ENCODE measurements around the gene TPX2. TPM values are rescaled to one million over a fixed set of nuclear protein-coding genes. Genes with fewer than 3 reads are reported as not detected.

Gene TPX2
- polyA plus RNA-seq, 1 donor (not counting 4 experiments of a cell fraction or from before 2014, with no cell fraction given), result 31.5 TPM

DNA sequence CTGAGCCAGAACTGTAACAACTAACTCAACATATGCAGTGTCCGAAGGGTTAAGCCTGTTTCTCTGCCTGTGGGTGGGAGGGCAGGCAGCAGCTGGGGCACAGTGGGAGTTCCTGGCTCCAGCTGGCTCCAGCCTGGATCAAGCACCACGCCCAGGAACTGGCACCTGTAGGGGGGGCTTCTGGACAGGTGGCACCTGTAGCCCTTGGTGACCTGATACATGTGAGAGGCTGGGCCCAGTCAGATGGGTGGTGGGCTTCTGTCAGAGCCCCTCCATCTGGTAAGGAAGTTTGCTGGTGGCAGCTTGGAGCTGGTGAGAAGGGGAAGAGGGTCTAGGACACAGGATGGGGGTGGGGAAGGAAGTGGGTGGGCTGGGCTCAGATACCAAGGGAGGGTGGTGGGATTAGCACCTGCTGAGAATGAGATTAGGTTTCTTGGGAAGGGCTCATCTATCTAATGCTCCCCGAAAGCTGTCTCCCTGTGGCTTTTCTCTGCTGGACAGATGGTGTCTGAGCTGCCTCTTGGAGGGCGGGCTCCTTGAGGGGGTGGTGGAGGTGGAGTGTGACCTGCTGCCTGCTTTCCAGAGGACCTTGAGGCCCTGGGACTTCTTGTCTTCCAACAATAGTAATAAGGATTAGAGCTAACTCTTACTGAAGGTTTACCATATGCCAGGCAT, 45.0 kb upstream of the TPX2 start:
- Histone ChIP-seq H3K4me3 (ENCODE audit: control insufficient read depth in 2 of 3, extremely low read depth in 1 of 3, insufficient read depth in 2 of 3, low read depth in 1 of 3, low read length in 3 of 3) (no peak overlapping the region), H3K4me1 (ENCODE audit: control insufficient read depth, extremely low read depth, insufficient read depth, low read length) (peaks cover 35% of the 10 kb centered on the region), H3K4me2 (ENCODE audit: control insufficient read depth, extremely low read depth, insufficient read depth, low read depth, low read length) (no peak overlapping the region), H3K9me3 (ENCODE audit: control insufficient read depth, low read depth, low read length) (no peaks in the 10 kb centered on the region), H3K9ac (ENCODE audit: control insufficient read depth, extremely low read depth, insufficient read depth, low read length) (no peak overlapping the region), H3K79me2 (ENCODE audit: control insufficient read depth, insufficient read depth, low read length) (peaks cover 91% of the 10 kb centered on the region), H4K20me1 (ENCODE audit: control insufficient read depth, extremely low read depth, insufficient read depth, low read length) (no peaks in the 10 kb centered on the region), H3K27me3 (ENCODE audit: control insufficient read depth, extremely low read depth, insufficient read depth, low read length) (no peaks in the 10 kb centered on the region), H3K9me1 (ENCODE audit: control insufficient read depth, extremely low read depth, insufficient read depth, low read length) (peaks cover 2% of the 10 kb centered on the region), H3K27ac (ENCODE audit: control insufficient read depth, insufficient read depth, low read length) (no peak overlapping the region), H3K36me3 (ENCODE audit: control insufficient read depth in 2 of 2, extremely low read depth in 1 of 2, insufficient read depth in 2 of 2, low read length in 2 of 2) (peaks cover 13 to 33% of the 10 kb centered on the region in 2 experiments), H2AFZ (ENCODE audit: control insufficient read depth, low read length) (no peak overlapping the region)
- TF ChIP-seq, protein P1, sequence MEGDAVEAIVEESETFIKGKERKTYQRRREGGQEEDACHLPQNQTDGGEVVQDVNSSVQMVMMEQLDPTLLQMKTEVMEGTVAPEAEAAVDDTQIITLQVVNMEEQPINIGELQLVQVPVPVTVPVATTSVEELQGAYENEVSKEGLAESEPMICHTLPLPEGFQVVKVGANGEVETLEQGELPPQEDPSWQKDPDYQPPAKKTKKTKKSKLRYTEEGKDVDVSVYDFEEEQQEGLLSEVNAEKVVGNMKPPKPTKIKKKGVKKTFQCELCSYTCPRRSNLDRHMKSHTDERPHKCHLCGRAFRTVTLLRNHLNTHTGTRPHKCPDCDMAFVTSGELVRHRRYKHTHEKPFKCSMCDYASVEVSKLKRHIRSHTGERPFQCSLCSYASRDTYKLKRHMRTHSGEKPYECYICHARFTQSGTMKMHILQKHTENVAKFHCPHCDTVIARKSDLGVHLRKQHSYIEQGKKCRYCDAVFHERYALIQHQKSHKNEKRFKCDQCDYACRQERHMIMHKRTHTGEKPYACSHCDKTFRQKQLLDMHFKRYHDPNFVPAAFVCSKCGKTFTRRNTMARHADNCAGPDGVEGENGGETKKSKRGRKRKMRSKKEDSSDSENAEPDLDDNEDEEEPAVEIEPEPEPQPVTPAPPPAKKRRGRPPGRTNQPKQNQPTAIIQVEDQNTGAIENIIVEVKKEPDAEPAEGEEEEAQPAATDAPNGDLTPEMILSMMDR (optimal IDR thresholded peaks at IDR 0.05 in 1 of 3, IDR thresholded peaks at IDR 0.05 in 1 of 3, conservative IDR thresholded peaks at IDR 0.05 in 1 of 3; ENCODE audit: extremely low read depth in 1 of 3, insufficient read depth in 2 of 3, low read length in 3 of 3), result no peak
- TF ChIP-seq EZH2 (IDR thresholded peaks at IDR 0.05; ENCODE audit: low read length), result no peak
- FAIRE-seq, result no peak
- no peak for DNase-seq (ENCODE audit: low read depth, low spot score)
- dilution Hi-C loops (cut with MboI; ENCODE audit: extremely low pct_ligation_motif_present, low sequenced_read_pairs), result no loop called here

DNA sequence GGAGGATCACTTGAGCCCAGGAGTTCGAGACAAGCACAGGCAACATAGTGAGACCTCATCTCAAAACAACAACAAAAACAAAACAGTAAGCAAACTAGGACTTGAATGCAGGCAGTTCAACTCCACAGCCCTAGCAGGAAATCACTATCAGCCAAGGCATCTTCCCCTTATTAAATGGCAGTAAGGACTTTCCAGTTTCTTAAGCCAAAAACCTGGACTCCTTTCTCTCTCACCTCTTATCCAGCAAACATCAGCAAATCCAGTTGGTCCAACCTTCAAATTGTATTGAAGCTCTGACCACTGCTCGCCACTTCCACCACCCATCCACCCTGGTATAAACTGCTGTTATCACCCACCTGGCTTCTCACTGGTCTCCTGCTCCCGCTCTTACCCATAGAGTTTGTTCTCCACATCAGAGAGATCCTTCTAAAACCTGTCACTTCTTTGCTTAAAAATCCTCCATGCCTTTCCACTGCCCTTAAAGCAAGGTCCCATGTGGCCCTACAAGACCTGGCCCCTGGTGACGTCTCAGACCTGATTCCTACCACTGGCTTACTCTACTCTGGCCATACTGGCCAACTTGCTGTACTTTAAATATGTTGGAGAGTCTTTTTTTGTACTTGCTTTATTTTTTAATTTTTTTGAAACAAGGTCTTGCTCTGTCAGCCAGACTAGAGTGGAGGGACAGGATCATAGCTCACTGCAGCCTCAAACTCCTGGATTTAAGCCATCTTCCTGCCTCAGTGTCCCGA, 44.1 kb upstream of the TPX2 start:
- DNase-seq (ENCODE audit: low read depth, low spot score) (no peak), FAIRE-seq (no peak)
- Histone ChIP-seq H3K9me3 (ENCODE audit: control insufficient read depth, low read depth, low read length) (no peaks in the 10 kb centered on the region), H3K27me3 (ENCODE audit: control insufficient read depth, extremely low read depth, insufficient read depth, low read length) (no peaks in the 10 kb centered on the region), H3K4me1 (ENCODE audit: control insufficient read depth, extremely low read depth, insufficient read depth, low read length) (peaks cover 44% of the 10 kb centered on the region), H3K79me2 (ENCODE audit: control insufficient read depth, insufficient read depth, low read length) (peaks cover 87% of the 10 kb centered on the region), H4K20me1 (ENCODE audit: control insufficient read depth, extremely low read depth, insufficient read depth, low read length) (no peaks in the 10 kb centered on the region), H3K9ac (ENCODE audit: control insufficient read depth, extremely low read depth, insufficient read depth, low read length) (no peak overlapping the region), H3K36me3 (ENCODE audit: control insufficient read depth in 2 of 2, extremely low read depth in 1 of 2, insufficient read depth in 2 of 2, low read length in 2 of 2) (peaks cover 11 to 38% of the 10 kb centered on the region in 2 experiments), H3K4me2 (ENCODE audit: control insufficient read depth, extremely low read depth, insufficient read depth, low read depth, low read length) (no peak overlapping the region), H3K9me1 (ENCODE audit: control insufficient read depth, extremely low read depth, insufficient read depth, low read length) (peaks cover 2% of the 10 kb centered on the region), H3K4me3 (ENCODE audit: control insufficient read depth in 2 of 3, extremely low read depth in 1 of 3, insufficient read depth in 2 of 3, low read depth in 1 of 3, low read length in 3 of 3) (no peak overlapping the region), H2AFZ (ENCODE audit: control insufficient read depth, low read length) (no peak overlapping the region), H3K27ac (ENCODE audit: control insufficient read depth, insufficient read depth, low read length) (no peak overlapping the region)
- no peak for TF ChIP-seq EZH2 (IDR thresholded peaks at IDR 0.05; ENCODE audit: low read length)
- TF ChIP-seq, protein P1 (optimal IDR thresholded peaks at IDR 0.05 in 1 of 3, IDR thresholded peaks at IDR 0.05 in 1 of 3, conservative IDR thresholded peaks at IDR 0.05 in 1 of 3; ENCODE audit: extremely low read depth in 1 of 3, insufficient read depth in 2 of 3, low read length in 3 of 3), result no peak
- dilution Hi-C loops (cut with MboI; ENCODE audit: extremely low pct_ligation_motif_present, low sequenced_read_pairs), result no loop called here

Data from keratinocyte (primary cell).